GM23338 (cell line): Measurements from ENCODE around the gene MORC2. TPM values are rescaled to one million over a fixed set of nuclear protein-coding genes. Genes with fewer than 3 reads are reported as not detected.

Experiments used
- ATAC-seq: fragments of 200-7000 bp; cut with Tn5 transposase; 3 replicates; pipeline ENCODE4 v1.9.1; 2020
- DNase-seq: peaks from one replicate; pipeline ENCODE4 v3.0.0-alpha.2; 2015; ENCODE audit warnings: low spot score
- H2AFZ ChIP-seq: fragments of 200-600 bp; sonication (generic); 2 replicates; pipeline ENCODE4 v1.8.0; 2016; ENCODE audit warnings: antibody characterized with exemption, mild to moderate bottlenecking, moderate library complexity
- H3F3A ChIP-seq: fragments of 200-600 bp; sonication (generic); replicated peaks from 2 replicates; pipeline ENCODE4 v1.8.0; 2017; ENCODE audit warnings: antibody characterized with exemption, mixed run types, low read depth
- H3K27ac ChIP-seq: fragments of 200-600 bp; sonication (generic); 2 replicates; pipeline ENCODE4 v1.6.1; 2016; ENCODE audit warnings: low read depth
- H3K27me3 ChIP-seq: fragments of 200-600 bp; sonication (generic); 2 replicates; pipeline ENCODE4 v1.8.0; 2016; ENCODE audit warnings: mild to moderate bottlenecking, mixed run types, moderate library complexity; ENCODE audit not compliant: insufficient read depth
- H3K36me3 ChIP-seq: fragments of 200-600 bp; sonication (generic); 2 replicates; pipeline ENCODE4 v1.8.0; 2016; ENCODE audit warnings: mild to moderate bottlenecking; ENCODE audit not compliant: insufficient read depth
- H3K4me1 ChIP-seq: fragments of 200-600 bp; sonication (generic); 2 replicates; pipeline ENCODE4 v1.8.0; 2016; ENCODE audit warnings: mild to moderate bottlenecking, moderate library complexity; ENCODE audit not compliant: insufficient read depth
- H3K4me2 ChIP-seq: fragments of 200-600 bp; sonication (generic); 2 replicates; pipeline ENCODE4 v1.7.1; 2017; ENCODE audit warnings: mixed run types
- H3K4me3 ChIP-seq: fragments of 200-600 bp; sonication (generic); 2 replicates; pipeline ENCODE4 v1.6.1; 2016; ENCODE audit warnings: mixed run types
- H3K79me2 ChIP-seq: fragments of 200-600 bp; sonication (generic); replicated peaks from 2 replicates; pipeline ENCODE4 v1.8.0; 2017; ENCODE audit warnings: mild to moderate bottlenecking; ENCODE audit not compliant: insufficient read depth
- H3K9me2 ChIP-seq: fragments of 200-600 bp; sonication (generic); 2 replicates; pipeline ENCODE4 v1.8.0; 2017; ENCODE audit not compliant: insufficient read depth
- H4K20me1 ChIP-seq: fragments of 200-600 bp; sonication (generic); replicated peaks from 2 replicates; pipeline ENCODE4 v1.8.0; 2017; ENCODE audit warnings: mild to moderate bottlenecking; ENCODE audit not compliant: insufficient read depth
- H3K27ac Mint-ChIP-seq: 2 replicates; pipeline ENCODE4 v1.8.0; 2020; ENCODE audit warnings: inconsistent platforms, mild to moderate bottlenecking, moderate library complexity, mixed read lengths
- H3K27me3 Mint-ChIP-seq: 3 replicates; pipeline ENCODE4 v1.8.0; 2022; ENCODE audit warnings: low read depth, mild to moderate bottlenecking, moderate library complexity, mixed read lengths, inconsistent platforms; ENCODE audit not compliant: insufficient read depth, poor library complexity
- H3K36me3 Mint-ChIP-seq: 3 replicates; pipeline ENCODE4 v1.8.0; 2021; ENCODE audit warnings: low read depth, mild to moderate bottlenecking, inconsistent platforms, moderate library complexity, mixed read lengths
- H3K4me1 Mint-ChIP-seq: 3 replicates; pipeline ENCODE4 v1.8.0; 2020; ENCODE audit warnings: mild to moderate bottlenecking, inconsistent platforms, mixed read lengths
- H3K4me3 Mint-ChIP-seq: 3 replicates; pipeline ENCODE4 v1.8.0; 2021; ENCODE audit warnings: moderate library complexity, mild to moderate bottlenecking, inconsistent platforms, mixed read lengths
- H3K9me3 Mint-ChIP-seq: 3 replicates; pipeline ENCODE4 v1.8.0; 2020; ENCODE audit warnings: moderate library complexity, mild to moderate bottlenecking, inconsistent platforms, mixed read lengths
- CREB1 ChIP-seq: fragments of 250-450 bp; sonication (Bioruptor Pico); IDR thresholded peaks from 2 replicates; pipeline ENCODE4 v1.5.0; 2020; ENCODE audit warnings: low read depth, mild to moderate bottlenecking, moderate library complexity
- EZH2 ChIP-seq: fragments of 200-600 bp; sonication (generic); IDR thresholded peaks from one replicate; pipeline ENCODE4 v1.8.0; 2017; ENCODE audit warnings: antibody characterized with exemption, mild to moderate bottlenecking, low read depth; ENCODE audit not compliant: unreplicated experiment
- EZH2phosphoT487 ChIP-seq: fragments of 200-600 bp; sonication (generic); IDR thresholded peaks from one replicate; pipeline ENCODE4 v1.8.1; 2018; ENCODE audit warnings: antibody characterized with exemption; ENCODE audit not compliant: unreplicated experiment
- JUNB ChIP-seq: IDR thresholded peaks from one replicate; pipeline ENCODE4 v1.6.1; 2016; ENCODE audit warnings: antibody characterized with exemption; ENCODE audit not compliant: unreplicated experiment
- NANOG ChIP-seq: IDR thresholded peaks from 2 replicates; pipeline ENCODE4 v1.6.1; 2016; ENCODE audit warnings: antibody characterized with exemption, borderline replicate concordance
- POLR2AphosphoS5 ChIP-seq: IDR thresholded peaks from 2 replicates; pipeline ENCODE4 v1.6.1; 2016; ENCODE audit warnings: antibody characterized with exemption, low read depth
- REST ChIP-seq: IDR thresholded peaks from one replicate; pipeline ENCODE4 v1.6.1; 2018; ENCODE audit warnings: antibody characterized with exemption; ENCODE audit not compliant: unreplicated experiment
- STAT1 ChIP-seq: IDR thresholded peaks from one replicate; pipeline ENCODE4 v1.6.1; 2016; ENCODE audit warnings: antibody characterized with exemption; ENCODE audit not compliant: unreplicated experiment
- ZNF114 ChIP-seq: fragments of 250-450 bp; sonication (Bioruptor Pico); IDR thresholded peaks from 2 replicates; pipeline ENCODE4 v1.5.0; 2020; ENCODE audit warnings: mild to moderate bottlenecking, moderate library complexity
- ZNF331 ChIP-seq: fragments of 250-450 bp; sonication (Bioruptor Pico); IDR thresholded peaks from 2 replicates; pipeline ENCODE4 v1.5.0; 2020; ENCODE audit warnings: low read depth, mild to moderate bottlenecking, moderate library complexity
- ZNF462 ChIP-seq: fragments of 250-450 bp; sonication (Bioruptor Pico); IDR thresholded peaks from 2 replicates; pipeline ENCODE4 v1.5.0; 2020; ENCODE audit warnings: mild to moderate bottlenecking, moderate library complexity
- polyA plus RNA-seq: library from polyadenylated mRNA; unstranded; fragments of >200 nt; fragmentation: Nextera tagmentation; extraction: Ambion mirVana; gene quantifications from 2 replicates; pipeline ENCODE4 v1.2.1, GENCODE V29; 2016
- total RNA-seq: library from RNA; depleted of rRNA; stranded (reverse); fragments of >200 nt; shearing (Covaris generic); gene quantifications from 2 replicates; pipeline ENCODE4 v1.2.3, GENCODE V29; 2014
- TF ChIP-seq, protein P1 (sequence below), 2 experiments: fragments of 200-600 bp in 1 of 2; sonication (generic) in 1 of 2; conservative IDR thresholded peaks; 2 replicates each; pipeline versions ENCODE4 v1.5.1 to v1.6.1; 2016 to 2017; ENCODE audit warnings: antibody characterized with exemption in 2 of 2, low read depth in 2 of 2, mild to moderate bottlenecking in 2 of 2, moderate library complexity in 1 of 2
- TF ChIP-seq, protein P2 (sequence below): IDR thresholded peaks from 2 replicates; pipeline ENCODE4 v1.6.1; 2016; ENCODE audit warnings: antibody characterized with exemption

Gene MORC2
- total and polyA plus RNA-seq, 2 experiments from 2014 or later = 33.1 to 63.8 TPM

DNA sequence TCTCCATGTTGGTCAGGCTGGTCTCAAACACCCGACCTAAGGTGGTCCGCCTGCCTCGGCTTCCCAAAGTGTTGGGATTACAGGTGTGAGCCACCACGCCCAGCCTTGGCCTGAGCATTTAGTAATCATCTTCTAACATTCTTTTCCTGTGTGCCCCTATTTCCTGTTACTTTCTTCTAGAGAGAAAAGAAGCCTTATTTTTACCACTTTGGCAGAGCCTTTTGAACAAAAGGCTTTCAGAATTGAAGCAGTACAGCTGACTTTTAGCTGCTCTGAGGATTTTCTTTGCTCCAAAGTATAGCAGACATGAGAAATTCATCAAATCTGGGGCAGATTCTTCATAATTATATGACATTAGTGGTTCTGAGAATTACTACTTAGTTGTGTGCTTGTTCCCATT, 13.4 kb downstream of the MORC2 start:
- no peaks in the 10 kb centered on the region for H3K4me1 ChIP-seq
- no peaks in the 10 kb centered on the region for H3K27me3 ChIP-seq
- no peaks in the 10 kb centered on the region for H3K9me2 ChIP-seq
- peaks cover 38% of the 10 kb centered on the region for H4K20me1 ChIP-seq
- no peaks in the 10 kb centered on the region for H3F3A ChIP-seq
- H2AFZ ChIP-seq = no peak overlapping the region
- DNase-seq (no peak), ATAC-seq (no peak)
- Mint-ChIP-seq H3K36me3 (peaks cover 75% of the 10 kb centered on the region), H3K27ac (no peak overlapping the region), H3K9me3 (no peaks in the 10 kb centered on the region), H3K4me1 (no peaks in the 10 kb centered on the region), H3K4me3 (no peak overlapping the region), H3K27me3 (no peaks in the 10 kb centered on the region)
- peaks cover 78% of the 10 kb centered on the region for H3K79me2 ChIP-seq
- H3K27ac ChIP-seq = no peak overlapping the region
- H3K36me3 ChIP-seq = peaks cover 45% of the 10 kb centered on the region
- TF ChIP-seq CREB1 (CRISPR knock-in tag) (no peak), ZNF114 (CRISPR knock-in tag) (no peak), REST (no peak), POLR2AphosphoS5 (no peak), NANOG (no peak), EZH2phosphoT487 (no peak), STAT1 (no peak), ZNF331 (no peak), EZH2 (no peak), JUNB (no peak), ZNF462 (no peak)
- TF ChIP-seq, protein P1, sequence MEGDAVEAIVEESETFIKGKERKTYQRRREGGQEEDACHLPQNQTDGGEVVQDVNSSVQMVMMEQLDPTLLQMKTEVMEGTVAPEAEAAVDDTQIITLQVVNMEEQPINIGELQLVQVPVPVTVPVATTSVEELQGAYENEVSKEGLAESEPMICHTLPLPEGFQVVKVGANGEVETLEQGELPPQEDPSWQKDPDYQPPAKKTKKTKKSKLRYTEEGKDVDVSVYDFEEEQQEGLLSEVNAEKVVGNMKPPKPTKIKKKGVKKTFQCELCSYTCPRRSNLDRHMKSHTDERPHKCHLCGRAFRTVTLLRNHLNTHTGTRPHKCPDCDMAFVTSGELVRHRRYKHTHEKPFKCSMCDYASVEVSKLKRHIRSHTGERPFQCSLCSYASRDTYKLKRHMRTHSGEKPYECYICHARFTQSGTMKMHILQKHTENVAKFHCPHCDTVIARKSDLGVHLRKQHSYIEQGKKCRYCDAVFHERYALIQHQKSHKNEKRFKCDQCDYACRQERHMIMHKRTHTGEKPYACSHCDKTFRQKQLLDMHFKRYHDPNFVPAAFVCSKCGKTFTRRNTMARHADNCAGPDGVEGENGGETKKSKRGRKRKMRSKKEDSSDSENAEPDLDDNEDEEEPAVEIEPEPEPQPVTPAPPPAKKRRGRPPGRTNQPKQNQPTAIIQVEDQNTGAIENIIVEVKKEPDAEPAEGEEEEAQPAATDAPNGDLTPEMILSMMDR (conservative IDR thresholded peaks at IDR 0.05; ENCODE audit: low read depth in 2 of 2) = no peak
- TF ChIP-seq, protein P2, sequence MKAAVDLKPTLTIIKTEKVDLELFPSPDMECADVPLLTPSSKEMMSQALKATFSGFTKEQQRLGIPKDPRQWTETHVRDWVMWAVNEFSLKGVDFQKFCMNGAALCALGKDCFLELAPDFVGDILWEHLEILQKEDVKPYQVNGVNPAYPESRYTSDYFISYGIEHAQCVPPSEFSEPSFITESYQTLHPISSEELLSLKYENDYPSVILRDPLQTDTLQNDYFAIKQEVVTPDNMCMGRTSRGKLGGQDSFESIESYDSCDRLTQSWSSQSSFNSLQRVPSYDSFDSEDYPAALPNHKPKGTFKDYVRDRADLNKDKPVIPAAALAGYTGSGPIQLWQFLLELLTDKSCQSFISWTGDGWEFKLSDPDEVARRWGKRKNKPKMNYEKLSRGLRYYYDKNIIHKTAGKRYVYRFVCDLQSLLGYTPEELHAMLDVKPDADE = no peak
- H3K4me3 ChIP-seq = no peak overlapping the region
- H3K4me2 ChIP-seq = no peak overlapping the region
